ENCODE measurements around the gene MARVELD1.

Gene MARVELD1

DNA sequence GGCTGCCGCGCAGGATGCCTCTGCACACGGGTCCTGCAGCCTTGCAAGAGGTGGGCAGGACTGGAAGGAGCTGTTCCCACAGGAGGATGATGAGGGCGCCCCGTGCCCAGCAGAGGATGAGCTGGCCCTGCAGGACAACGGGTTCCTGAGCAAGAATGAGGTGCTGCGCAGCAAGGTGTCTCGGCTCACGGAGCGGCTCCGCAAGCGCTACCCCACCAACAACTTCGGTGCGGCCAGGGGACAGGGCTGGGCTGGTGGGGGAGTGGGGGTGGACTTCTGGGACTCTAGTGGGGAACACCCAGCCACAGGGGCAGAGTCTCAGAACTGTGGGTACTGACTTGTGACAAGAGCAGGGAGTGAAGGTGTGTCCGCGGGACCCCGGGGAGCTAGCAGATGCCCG lies 39.4 kb downstream of the MARVELD1 start:
- no peaks in the 10 kb centered on the region for H3K4me1 ChIP-seq (ENCODE audit: insufficient read depth, insufficient read length)
- H3K27me3 ChIP-seq (ENCODE audit: insufficient read depth, insufficient read length), result no peaks in the 10 kb centered on the region
- no peak overlapping the region for H3K4me3 ChIP-seq (ENCODE audit: insufficient read length, low read depth)
- H3K36me3 ChIP-seq (ENCODE audit: insufficient read depth, insufficient read length, low read length), result peaks cover 89% of the 10 kb centered on the region
- no peaks in the 10 kb centered on the region for H3K9me3 ChIP-seq (ENCODE audit: insufficient read depth, low read length)
- DNase-seq (ENCODE audit: low read depth, low spot score), result no peak
- TF ChIP-seq ZNF274 (IDR thresholded peaks at IDR 0.05; ENCODE audit: low read depth, low read length) (no peak), YY1 (IDR thresholded peaks at IDR 0.05; ENCODE audit: insufficient read depth, insufficient read length) (no peak), SUZ12 (IDR thresholded peaks at IDR 0.05; ENCODE audit: extremely low read depth, insufficient read depth, insufficient read length) (no peak)
- no peak overlapping the region for H3K9ac ChIP-seq (ENCODE audit: insufficient read length, low read depth)

DNA sequence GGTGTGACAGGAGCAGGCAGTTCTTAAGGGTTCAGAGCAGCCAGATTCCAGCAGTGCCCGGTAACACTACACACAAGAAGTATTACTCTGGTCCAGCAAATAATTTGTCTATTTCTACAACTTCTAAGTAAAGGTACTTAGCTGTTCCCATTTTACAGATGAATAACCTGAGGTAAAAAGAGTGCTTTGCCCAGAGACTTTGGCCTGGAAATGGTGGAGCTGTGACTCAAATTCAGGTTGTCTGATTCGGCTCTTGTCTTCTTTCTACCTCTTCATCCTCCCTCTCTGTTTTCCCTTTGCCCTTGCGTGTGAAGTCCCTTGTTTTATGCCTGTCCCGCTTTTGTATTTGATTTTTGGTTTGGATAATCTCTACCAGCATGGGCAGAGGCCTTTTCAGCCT lies 41.2 kb downstream of the MARVELD1 start:
- Histone ChIP-seq H3K4me3 (ENCODE audit: insufficient read length, low read depth) (no peak overlapping the region), H3K4me1 (ENCODE audit: insufficient read depth, insufficient read length) (peaks cover 2% of the 10 kb centered on the region), H3K9ac (ENCODE audit: insufficient read length, low read depth) (no peak overlapping the region), H3K36me3 (ENCODE audit: insufficient read depth, insufficient read length, low read length) (peaks cover 82% of the 10 kb centered on the region), H3K27me3 (ENCODE audit: insufficient read depth, insufficient read length) (no peaks in the 10 kb centered on the region), H3K9me3 (ENCODE audit: insufficient read depth, low read length) (no peaks in the 10 kb centered on the region)
- no peak for DNase-seq (ENCODE audit: low read depth, low spot score)
- TF ChIP-seq SUZ12 (IDR thresholded peaks at IDR 0.05; ENCODE audit: extremely low read depth, insufficient read depth, insufficient read length) (no peak), ZNF274 (IDR thresholded peaks at IDR 0.05; ENCODE audit: low read depth, low read length) (no peak), YY1 (IDR thresholded peaks at IDR 0.05; ENCODE audit: insufficient read depth, insufficient read length) (no peak)

DNA sequence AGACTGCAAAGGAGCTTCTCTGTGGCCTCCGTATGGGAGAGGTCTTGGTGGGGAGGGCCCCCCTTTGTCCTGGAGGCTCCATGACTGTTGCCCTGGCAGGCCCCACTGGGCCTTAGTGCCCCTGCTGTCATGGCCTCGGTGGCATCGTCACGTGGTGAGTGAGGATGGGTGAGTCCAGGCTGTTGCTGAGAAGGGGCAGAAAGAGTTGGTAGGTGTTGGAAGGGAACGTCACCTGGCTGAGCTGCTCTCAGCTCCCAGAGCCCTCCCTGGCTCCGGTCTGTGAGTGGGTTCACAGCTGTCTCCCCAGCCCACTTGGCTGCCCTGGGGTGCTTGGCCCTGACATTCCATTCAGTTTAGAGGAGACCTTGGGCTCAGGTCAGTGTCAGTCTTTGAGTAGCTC lies 42.2 kb downstream of the MARVELD1 start:
- Histone ChIP-seq H3K27me3 (ENCODE audit: insufficient read depth, insufficient read length) (no peaks in the 10 kb centered on the region), H3K36me3 (ENCODE audit: insufficient read depth, insufficient read length, low read length) (peaks cover 81% of the 10 kb centered on the region), H3K4me1 (ENCODE audit: insufficient read depth, insufficient read length) (peaks cover 2% of the 10 kb centered on the region), H3K9me3 (ENCODE audit: insufficient read depth, low read length) (no peaks in the 10 kb centered on the region), H3K4me3 (ENCODE audit: insufficient read length, low read depth) (no peak overlapping the region), H3K9ac (ENCODE audit: insufficient read length, low read depth) (no peak overlapping the region)
- TF ChIP-seq SUZ12 (IDR thresholded peaks at IDR 0.05; ENCODE audit: extremely low read depth, insufficient read depth, insufficient read length) (no peak), YY1 (IDR thresholded peaks at IDR 0.05; ENCODE audit: insufficient read depth, insufficient read length) (no peak), ZNF274 (IDR thresholded peaks at IDR 0.05; ENCODE audit: low read depth, low read length) (no peak)
- DNase-seq (ENCODE audit: low read depth, low spot score), result no peak

DNA sequence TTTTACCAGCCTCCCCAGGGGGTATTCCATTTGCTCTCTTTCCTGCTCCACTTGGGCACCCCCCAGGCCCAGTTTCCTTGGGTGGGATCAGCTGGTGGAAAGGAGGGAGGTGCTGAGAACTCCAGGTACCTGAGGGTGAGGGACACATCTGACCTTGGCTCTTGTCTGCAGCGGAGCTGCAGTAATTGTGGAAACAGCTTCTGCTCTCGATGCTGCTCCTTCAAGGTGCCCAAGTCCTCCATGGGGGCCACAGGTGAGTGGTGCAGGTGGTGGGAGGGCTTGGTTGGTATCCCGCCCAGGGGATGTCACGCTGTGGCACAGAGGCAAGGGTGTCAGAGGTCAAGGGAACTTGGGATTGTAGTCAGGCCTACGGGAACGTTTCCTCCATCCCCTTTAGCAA lies 43.9 kb downstream of the MARVELD1 start:
- H3K4me1 ChIP-seq (ENCODE audit: insufficient read depth, insufficient read length), result peaks cover 5% of the 10 kb centered on the region
- TF ChIP-seq ZNF274 (IDR thresholded peaks at IDR 0.05; ENCODE audit: low read depth, low read length) (no peak), YY1 (IDR thresholded peaks at IDR 0.05; ENCODE audit: insufficient read depth, insufficient read length) (no peak), SUZ12 (IDR thresholded peaks at IDR 0.05; ENCODE audit: extremely low read depth, insufficient read depth, insufficient read length) (no peak)
- peaks cover 77% of the 10 kb centered on the region for H3K36me3 ChIP-seq (ENCODE audit: insufficient read depth, insufficient read length, low read length)

DNA sequence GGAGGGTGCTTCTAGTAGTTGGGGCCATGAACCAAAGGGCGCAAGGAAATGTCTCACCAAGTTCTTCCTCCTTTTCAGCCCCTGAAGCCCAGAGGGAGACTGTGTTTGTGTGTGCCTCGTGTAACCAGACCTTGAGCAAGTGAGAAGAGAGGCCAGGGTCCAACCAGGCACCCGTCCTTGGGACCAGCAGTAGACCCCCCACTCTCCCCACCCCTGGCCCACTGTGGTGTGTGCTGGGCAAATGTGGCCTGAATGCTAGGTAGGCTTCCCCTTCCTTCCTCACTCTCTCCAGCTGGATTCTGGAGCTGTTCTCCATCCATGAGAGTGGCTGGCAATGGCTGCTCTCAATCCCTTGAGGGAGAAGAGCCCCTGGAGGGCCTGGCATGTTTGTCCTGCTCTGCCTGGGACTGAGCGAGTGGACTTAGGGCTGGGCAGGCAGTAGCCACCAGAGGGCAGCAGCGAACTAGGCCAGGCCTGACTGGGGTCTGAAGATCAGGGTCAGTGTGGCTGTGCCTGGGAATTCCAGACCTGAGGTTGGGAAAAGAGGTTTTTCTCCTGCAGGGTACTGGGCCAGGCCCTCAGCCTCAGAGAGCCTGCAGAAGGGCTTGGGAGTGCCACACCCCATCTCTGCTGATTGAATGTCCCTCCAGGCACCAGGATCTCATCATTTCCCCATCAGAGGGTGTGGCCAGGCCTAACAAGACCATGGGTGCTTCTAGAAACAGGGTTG lies 45.8 kb downstream of the MARVELD1 start:
- H3K9me3 ChIP-seq (ENCODE audit: insufficient read depth, low read length), result no peaks in the 10 kb centered on the region
- peak; percentile 68 for DNase-seq (ENCODE audit: low read depth, low spot score)
- H3K4me1 ChIP-seq (ENCODE audit: insufficient read depth, insufficient read length), result peaks cover 9% of the 10 kb centered on the region
- peaks cover 63% of the 10 kb centered on the region for H3K36me3 ChIP-seq (ENCODE audit: insufficient read depth, insufficient read length, low read length)
- H3K9ac ChIP-seq (ENCODE audit: insufficient read length, low read depth), result no peak overlapping the region
- TF ChIP-seq YY1 (IDR thresholded peaks at IDR 0.05; ENCODE audit: insufficient read depth, insufficient read length) (no peak), SUZ12 (IDR thresholded peaks at IDR 0.05; ENCODE audit: extremely low read depth, insufficient read depth, insufficient read length) (no peak), ZNF274 (IDR thresholded peaks at IDR 0.05; ENCODE audit: low read depth, low read length) (no peak)
- no peak overlapping the region for H3K4me3 ChIP-seq (ENCODE audit: insufficient read length, low read depth)
- H3K27me3 ChIP-seq (ENCODE audit: insufficient read depth, insufficient read length), result no peaks in the 10 kb centered on the region

More for the DNA sequence above, 43.9 kb downstream of the MARVELD1 start:
- Histone ChIP-seq H3K27me3 (ENCODE audit: insufficient read depth, insufficient read length) (no peaks in the 10 kb centered on the region), H3K9ac (ENCODE audit: insufficient read length, low read depth) (no peak overlapping the region), H3K9me3 (ENCODE audit: insufficient read depth, low read length) (no peaks in the 10 kb centered on the region), H3K4me3 (ENCODE audit: insufficient read length, low read depth) (no peak overlapping the region)
- DNase-seq (ENCODE audit: low read depth, low spot score), result no peak

DNA sequence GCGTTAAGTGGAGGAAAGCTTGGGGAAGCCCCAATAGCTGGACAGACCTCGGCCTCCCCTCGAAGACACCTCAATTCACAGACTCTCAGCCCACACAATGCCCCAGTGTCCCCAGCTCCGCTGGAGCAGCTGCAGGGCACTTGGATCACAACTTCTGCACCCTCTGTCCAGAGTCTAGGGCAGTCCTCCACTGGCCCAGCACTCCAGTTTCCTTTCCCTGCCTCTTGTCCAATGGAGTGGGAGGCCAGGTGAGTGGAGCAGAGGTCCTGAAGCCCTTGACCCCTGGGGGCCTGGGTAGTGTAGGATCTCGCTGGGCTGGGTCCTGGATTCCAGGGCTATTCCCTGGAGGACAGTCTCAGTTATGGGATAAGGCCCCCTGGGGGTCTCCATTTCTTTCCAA lies 46.4 kb downstream of the MARVELD1 start:
- Histone ChIP-seq H3K36me3 (ENCODE audit: insufficient read depth, insufficient read length, low read length) (peaks cover 57% of the 10 kb centered on the region), H3K4me1 (ENCODE audit: insufficient read depth, insufficient read length) (peaks cover 10% of the 10 kb centered on the region), H3K9me3 (ENCODE audit: insufficient read depth, low read length) (no peaks in the 10 kb centered on the region), H3K9ac (ENCODE audit: insufficient read length, low read depth) (no peak overlapping the region), H3K27me3 (ENCODE audit: insufficient read depth, insufficient read length) (no peaks in the 10 kb centered on the region), H3K4me3 (ENCODE audit: insufficient read length, low read depth) (no peak overlapping the region)
- no peak for DNase-seq (ENCODE audit: low read depth, low spot score)
- TF ChIP-seq ZNF274 (IDR thresholded peaks at IDR 0.05; ENCODE audit: low read depth, low read length) (no peak), SUZ12 (IDR thresholded peaks at IDR 0.05; ENCODE audit: extremely low read depth, insufficient read depth, insufficient read length) (no peak), YY1 (IDR thresholded peaks at IDR 0.05; ENCODE audit: insufficient read depth, insufficient read length) (no peak)

DNA sequence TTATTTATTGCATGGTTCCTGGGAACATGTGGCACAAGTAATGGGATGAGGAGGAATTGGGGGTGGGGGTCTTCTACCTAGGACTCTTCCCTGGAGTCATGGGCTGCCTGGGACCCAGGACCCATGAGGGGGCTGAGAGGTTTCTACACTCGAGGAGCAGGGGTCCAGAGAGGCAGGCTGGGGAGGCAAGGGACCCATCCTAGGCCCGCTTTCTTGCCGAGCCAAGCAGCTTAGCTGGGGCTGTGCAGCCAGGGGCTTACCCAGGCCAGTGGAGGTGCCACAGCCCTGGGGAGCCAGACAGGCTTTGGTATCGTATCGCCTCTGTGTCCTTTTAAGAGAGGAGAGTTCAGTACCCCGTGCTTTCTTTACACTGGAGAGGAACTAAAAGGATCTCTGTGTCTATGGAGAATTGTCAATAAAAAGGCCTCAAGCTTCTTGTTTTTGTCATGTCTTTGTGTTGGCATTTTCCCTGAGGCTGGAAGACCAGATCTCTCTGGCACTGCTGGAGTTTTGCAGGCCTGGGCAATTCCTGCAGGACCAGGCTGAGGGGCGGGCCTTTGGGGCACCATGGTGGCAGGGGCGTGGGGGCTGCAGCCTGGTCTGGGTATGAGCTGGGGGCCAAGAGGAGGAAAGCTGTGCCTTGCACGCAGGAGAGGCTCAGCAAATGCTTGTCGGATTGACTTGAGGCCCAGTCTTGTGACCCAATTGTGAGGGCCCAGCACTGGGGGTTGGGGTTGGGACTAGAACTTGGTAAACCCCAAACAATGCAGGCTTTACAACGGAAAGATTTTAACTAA lies 47.1 kb downstream of the MARVELD1 start:
- Histone ChIP-seq H3K4me3 (ENCODE audit: insufficient read length, low read depth) (no peak overlapping the region), H3K36me3 (ENCODE audit: insufficient read depth, insufficient read length, low read length) (peaks cover 50% of the 10 kb centered on the region), H3K4me1 (ENCODE audit: insufficient read depth, insufficient read length) (peaks cover 10% of the 10 kb centered on the region), H3K9me3 (ENCODE audit: insufficient read depth, low read length) (no peaks in the 10 kb centered on the region), H3K9ac (ENCODE audit: insufficient read length, low read depth) (no peak overlapping the region), H3K27me3 (ENCODE audit: insufficient read depth, insufficient read length) (no peaks in the 10 kb centered on the region)
- no peak for TF ChIP-seq YY1 (IDR thresholded peaks at IDR 0.05; ENCODE audit: insufficient read depth, insufficient read length)
- TF ChIP-seq SUZ12 (IDR thresholded peaks at IDR 0.05; ENCODE audit: extremely low read depth, insufficient read depth, insufficient read length), result no peak
- no peak for TF ChIP-seq ZNF274 (IDR thresholded peaks at IDR 0.05; ENCODE audit: low read depth, low read length)
- no peak for DNase-seq (ENCODE audit: low read depth, low spot score)
